Mucosa of gallbladder (tissue), 1 donor: ENCODE data around the gene SMPD4. TPM values are rescaled to one million over a fixed set of nuclear protein-coding genes. Genes with fewer than 3 reads are reported as not detected.
A peak's percentile ranks its signal among the peaks of the same experiment; 100 is the strongest.
"Not testable (repeated sequence)": the region's sequence is repeated elsewhere in the genome, so short reads cannot be mapped to it uniquely, and the experiment has no call there.

Source experiments
- DNase-seq: peaks from one replicate; pipeline ENCODE4 v3.0.0-alpha.2; 2020; ENCODE audit warnings: low spot score
- total RNA-seq: library from RNA; stranded (reverse); gene quantifications from one replicate; pipeline ENCODE4 v1.2.1, GENCODE V29; 2021
- donor health status: DM: no; HTN: no; CAD: no.

Gene SMPD4
- 42.1 TPM for total RNA-seq

- DNase-seq: peak; percentile 98
These were observed at the start of gene SMPD4 for GRCh38 chr2:130181325-130181879. Gene SMPD4 (minus strand): TSS chr2:130181602. CDS start chr2:130176592, 5,010 bp downstream.

- not testable (repeated sequence) for DNase-seq
These were observed 49.5 kb upstream of the SMPD4 start for GRCh38 chr2:130230907-130231306.

GRCh38 chr2:130230376-130230775 is 49.0 kb upstream of the SMPD4 start:
- not testable (repeated sequence) for DNase-seq

- DNase-seq: peak; percentile 45
These were observed 47.7 kb upstream of the SMPD4 start for GRCh38 chr2:130229161-130229510.

GRCh38 chr2:130228467-130229160 is 47.2 kb upstream of the SMPD4 start:
- DNase-seq: not testable (repeated sequence)

- DNase-seq: not testable (repeated sequence)
These were observed 46.6 kb upstream of the SMPD4 start for GRCh38 chr2:130228005-130228404.

- not testable (repeated sequence) for DNase-seq
These were observed 41.1 kb upstream of the SMPD4 start for GRCh38 chr2:130222523-130222922.

- not testable (repeated sequence) for DNase-seq
These were observed 39.1 kb upstream of the SMPD4 start for GRCh38 chr2:130220505-130220904.

GRCh38 chr2:130219147-130219546 is 37.7 kb upstream of the SMPD4 start:
- DNase-seq: not testable (repeated sequence)

- DNase-seq: not testable (repeated sequence)
These were observed 25.6 kb upstream of the SMPD4 start for GRCh38 chr2:130207051-130207450.

- not testable (repeated sequence) for DNase-seq
These were observed 21.7 kb upstream of the SMPD4 start for GRCh38 chr2:130203150-130203549.

GRCh38 chr2:130202518-130202917 is 21.1 kb upstream of the SMPD4 start:
- DNase-seq: not testable (repeated sequence)

GRCh38 chr2:130198343-130198742 is 16.9 kb upstream of the SMPD4 start, which contains the start of gene TUBA3E:
Gene TUBA3E (minus strand): TSS chr2:130198439. CDS start chr2:130198360, 79 bp downstream.
- no peak for DNase-seq

GRCh38 chr2:130196052-130196451 is 14.7 kb upstream of the SMPD4 start:
- DNase-seq: not testable (repeated sequence)

GRCh38 chr2:130195089-130195635 is 13.8 kb upstream of the SMPD4 start:
- not testable (repeated sequence) for DNase-seq

GRCh38 chr2:130193824-130194223 is 12.4 kb upstream of the SMPD4 start:
- not testable (repeated sequence) for DNase-seq

- not testable (repeated sequence) for DNase-seq
These were observed 11.0 kb upstream of the SMPD4 start for GRCh38 chr2:130192451-130192850.

- DNase-seq: not testable (repeated sequence)
These were observed 9.9 kb upstream of the SMPD4 start for GRCh38 chr2:130191319-130191718.

- DNase-seq: peak; percentile 6
These were observed 8.8 kb upstream of the SMPD4 start for GRCh38 chr2:130190237-130190636.

GRCh38 chr2:130188958-130189357 is 7.6 kb upstream of the SMPD4 start:
- not testable (repeated sequence) for DNase-seq

- not testable (repeated sequence) for DNase-seq
These were observed 6.7 kb upstream of the SMPD4 start for GRCh38 chr2:130187859-130188792.

- DNase-seq: no peak
These were observed 5.9 kb upstream of the SMPD4 start for GRCh38 chr2:130187268-130187667.
